Measurements from ENCODE around the gene CHST15. TPM values are rescaled to one million over a fixed set of nuclear protein-coding genes. Genes with fewer than 3 reads are reported as not detected.

Gene CHST15
- total and polyA plus RNA-seq, 2 of the 13 experiments (the other 11 are each of a cell fraction or from before 2014, with no cell fraction given) = 1.4 to 94.7 TPM

DNA sequence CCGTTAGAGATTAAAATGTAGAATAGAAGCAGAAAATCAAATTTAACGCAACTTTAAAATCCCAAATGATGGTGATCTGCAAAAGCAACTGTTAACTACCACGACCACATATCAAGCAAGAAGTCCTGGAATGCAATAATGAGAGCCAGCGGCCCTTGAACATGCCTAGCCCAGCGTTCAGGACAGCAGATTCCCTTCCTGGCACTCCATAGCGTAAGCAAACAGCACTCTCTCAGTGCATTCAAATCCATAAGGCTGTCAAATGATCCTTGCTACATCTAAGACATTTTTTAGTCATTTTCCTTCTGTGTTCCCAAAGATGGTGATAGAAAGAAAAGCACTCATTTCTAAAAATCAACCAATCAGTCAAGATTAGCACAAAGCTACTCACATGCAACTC lies 48.1 kb downstream of the CHST15 start:
- TF ChIP-seq SALL2 (CRISPR knock-in tag; IDR thresholded peaks at IDR 0.05) = no peak
- TF ChIP-seq, protein P1, sequence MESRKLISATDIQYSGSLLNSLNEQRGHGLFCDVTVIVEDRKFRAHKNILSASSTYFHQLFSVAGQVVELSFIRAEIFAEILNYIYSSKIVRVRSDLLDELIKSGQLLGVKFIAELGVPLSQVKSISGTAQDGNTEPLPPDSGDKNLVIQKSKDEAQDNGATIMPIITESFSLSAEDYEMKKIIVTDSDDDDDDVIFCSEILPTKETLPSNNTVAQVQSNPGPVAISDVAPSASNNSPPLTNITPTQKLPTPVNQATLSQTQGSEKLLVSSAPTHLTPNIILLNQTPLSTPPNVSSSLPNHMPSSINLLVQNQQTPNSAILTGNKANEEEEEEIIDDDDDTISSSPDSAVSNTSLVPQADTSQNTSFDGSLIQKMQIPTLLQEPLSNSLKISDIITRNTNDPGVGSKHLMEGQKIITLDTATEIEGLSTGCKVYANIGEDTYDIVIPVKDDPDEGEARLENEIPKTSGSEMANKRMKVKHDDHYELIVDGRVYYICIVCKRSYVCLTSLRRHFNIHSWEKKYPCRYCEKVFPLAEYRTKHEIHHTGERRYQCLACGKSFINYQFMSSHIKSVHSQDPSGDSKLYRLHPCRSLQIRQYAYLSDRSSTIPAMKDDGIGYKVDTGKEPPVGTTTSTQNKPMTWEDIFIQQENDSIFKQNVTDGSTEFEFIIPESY (CRISPR knock-in tag; IDR thresholded peaks at IDR 0.05) = peak; percentile 60; the same call in 1 of the 2 replicates
- TF ChIP-seq DMAP1 (CRISPR knock-in tag; IDR thresholded peaks at IDR 0.05) = no peak
- TF ChIP-seq ISL2 (CRISPR knock-in tag; IDR thresholded peaks at IDR 0.05) = no peak
- no peak for TF ChIP-seq KLF13 (CRISPR knock-in tag; IDR thresholded peaks at IDR 0.05)
- no peak for TF ChIP-seq ZFX (CRISPR knock-in tag; IDR thresholded peaks at IDR 0.05; ENCODE audit: low read depth)
- BruUV-seq (replicated peaks) = no TSS peak
- Histone ChIP-seq H3K4me3 (replicated peaks in 1 of 3; ENCODE audit: insufficient read depth in 1 of 3, low read depth in 2 of 3, low read length in 3 of 3) (no peak overlapping the region), H2AFZ (ENCODE audit: low read length) (no peak overlapping the region), H3K4me2 (ENCODE audit: low read depth, low read length) (no peak overlapping the region; the same call in 1 of the 2 replicates), H3K27ac (ENCODE audit: extremely low read length, insufficient read depth, low read length) (peak overlapping the region; percentile 26), H3K27me3 (ENCODE audit: control insufficient read depth in 1 of 2, insufficient read depth in 2 of 2, low read length in 2 of 2) (no peaks in the 10 kb centered on the region), H3K36me3 (replicated peaks in 1 of 2; ENCODE audit: control insufficient read depth in 1 of 2, insufficient read depth in 2 of 2, low read length in 2 of 2) (peaks cover 16 to 42% of the 10 kb centered on the region in 2 experiments), H3K79me2 (ENCODE audit: insufficient read depth, low read length) (peaks cover 46% of the 10 kb centered on the region), H3K4me1 (ENCODE audit: insufficient read depth, low read length) (peaks cover 97% of the 10 kb centered on the region), H3K9ac (ENCODE audit: insufficient read depth, low read depth, low read length) (no peak overlapping the region), H4K20me1 (ENCODE audit: insufficient read depth, low read length) (no peaks in the 10 kb centered on the region), H3K9me3 (ENCODE audit: low read length) (no peaks in the 10 kb centered on the region)
- FAIRE-seq (no peak), ATAC-seq (no peak), DNase-seq (ENCODE audit: low spot score) (no peak)
- CTCF ChIA-PET (ENCODE audit: low intra/inter-chr PET ratio, low total read pairs) = no interaction called here
- WGBS (ENCODE audit: low lambda C conversion rate) = 96% methylated on average over 6 of the region's 6 CpGs
- in situ Hi-C loops (cut with HindIII; ENCODE audit: extremely low pct_ligation_motif_present, low pct_unique_long_range_greater_than_20kb) = no loop called here
- intact Hi-C loops (cut with micrococcal nuclease; ENCODE audit: unreplicated experiment) = no loop called here
- POLR2A ChIA-PET = interaction anchor here (1.2 kb wide), 1 partner anchor 40 kb away, joined by 3 read pairs; no protein-coding TSS in a partner anchor

Measured in HepG2 (cell line).